GM12891 (cell line): ENCODE data around the gene EHMT2.

Source experiments
- DNase-seq: peaks from one replicate; pipeline ENCODE4 v3.0.0; 2011; ENCODE audit warnings: low spot score; ENCODE audit not compliant: insufficient read length
- FAIRE-seq: peaks from 2 replicates; lab custom pipeline; 2011; peaks lifted over from hg19 to GRCh38; lab: Jason Lieb, UNC
- PAX5 ChIP-seq: IDR thresholded peaks from 2 replicates; pipeline ENCODE4 v1.6.1; 2011; ENCODE audit warnings: low read length, moderate library complexity, mild to moderate bottlenecking; ENCODE audit not compliant: insufficient read depth, severe bottlenecking
- POLR2A ChIP-seq: IDR thresholded peaks from 2 replicates; pipeline ENCODE4 v1.6.1; 2011; ENCODE audit warnings: low read depth, low read length, control low read depth
- POLR2AphosphoS5 ChIP-seq: IDR thresholded peaks from 2 replicates; pipeline ENCODE4 v1.6.1; 2011; ENCODE audit warnings: low read depth, low read length, control low read depth
- POU2F2 ChIP-seq: IDR thresholded peaks from 2 replicates; pipeline ENCODE4 v1.6.1; 2011; ENCODE audit warnings: low read depth, mild to moderate bottlenecking, control low read depth, low read length, moderate library complexity
- SPI1 ChIP-seq: IDR thresholded peaks from 2 replicates; pipeline ENCODE4 v1.6.1; 2011; ENCODE audit warnings: low read depth, low read length, control low read depth
- TAF1 ChIP-seq: IDR thresholded peaks from 2 replicates; pipeline ENCODE4 v1.6.1; 2011; ENCODE audit warnings: low read depth, low read length, control low read depth

EHMT2 gene

GRCh38 chr6:31830886-31831335 lies 66.6 kb downstream of the EHMT2 start:
- TF ChIP-seq PAX5 (no peak), POLR2A (no peak), SPI1 (no peak), POU2F2 (no peak), TAF1 (no peak), POLR2AphosphoS5 (no peak)
- no peak for FAIRE-seq
- DNase-seq: no peak
